NCI-H748 (cell line): ENCODE data around the gene SHISAL1.

Experiments
- DNase-seq: peaks from one replicate; lab custom pipeline; 2025; ENCODE audit not compliant: unreplicated experiment; lab: John Stamatoyannopoulos, UW

Gene SHISAL1

DNA sequence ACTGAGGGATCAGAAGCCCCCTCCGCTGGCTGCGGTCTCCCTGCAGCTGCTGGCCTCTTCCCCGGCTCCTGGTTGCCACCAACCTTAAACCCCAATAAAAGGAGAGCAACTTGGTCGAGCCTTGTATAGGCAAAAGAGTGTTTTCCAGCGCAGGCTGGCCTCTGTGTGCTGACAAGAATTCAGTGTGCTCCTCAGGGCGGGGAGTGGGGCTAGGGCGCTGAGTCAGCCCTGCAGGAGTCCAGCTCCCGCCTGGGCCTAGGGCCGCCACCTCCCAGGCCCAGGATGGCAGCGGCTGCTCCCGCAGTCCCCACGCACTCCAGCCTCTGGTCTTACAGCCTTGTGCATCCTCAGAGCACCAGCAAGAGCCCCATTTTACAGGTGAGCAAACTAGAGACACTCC, at the start of gene SHISAL1:
Gene SHISAL1 (minus strand): TSS at position 186 of the 400 bp plus-strand sequence. CDS start 12,006 bp downstream, outside the sequence.
- DNase-seq: no peak

- no peak for DNase-seq
Observed at GRCh38 chr22:44361391-44362126, 48.8 kb upstream of the SHISAL1 start.

GRCh38 chr22:44360668-44361381, 48.1 kb upstream of the SHISAL1 start:
- no peak for DNase-seq

DNA sequence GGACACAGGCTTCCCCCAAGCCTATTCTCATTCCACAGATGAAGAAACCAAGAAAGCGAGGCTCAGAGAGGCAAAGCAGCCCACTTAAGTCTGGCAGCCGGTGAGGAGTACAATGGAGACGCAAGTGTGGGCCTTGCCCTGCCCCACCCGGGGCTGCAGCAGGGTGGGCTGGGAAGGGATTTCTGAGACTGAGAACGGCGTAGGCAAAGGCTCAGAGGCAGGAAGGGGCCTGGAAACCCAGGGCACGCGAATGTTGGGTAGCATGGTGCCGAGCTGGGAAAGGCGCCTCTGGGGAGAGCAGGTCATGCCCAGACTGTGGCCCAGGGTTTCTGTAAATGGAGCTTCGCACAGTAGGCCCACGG, 47.5 kb upstream of the SHISAL1 start:
- no peak for DNase-seq

GRCh38 chr22:44359496-44360110, 46.9 kb upstream of the SHISAL1 start:
- DNase-seq: no peak

GRCh38 chr22:44358709-44359440, 46.1 kb upstream of the SHISAL1 start:
- DNase-seq: no peak

DNA sequence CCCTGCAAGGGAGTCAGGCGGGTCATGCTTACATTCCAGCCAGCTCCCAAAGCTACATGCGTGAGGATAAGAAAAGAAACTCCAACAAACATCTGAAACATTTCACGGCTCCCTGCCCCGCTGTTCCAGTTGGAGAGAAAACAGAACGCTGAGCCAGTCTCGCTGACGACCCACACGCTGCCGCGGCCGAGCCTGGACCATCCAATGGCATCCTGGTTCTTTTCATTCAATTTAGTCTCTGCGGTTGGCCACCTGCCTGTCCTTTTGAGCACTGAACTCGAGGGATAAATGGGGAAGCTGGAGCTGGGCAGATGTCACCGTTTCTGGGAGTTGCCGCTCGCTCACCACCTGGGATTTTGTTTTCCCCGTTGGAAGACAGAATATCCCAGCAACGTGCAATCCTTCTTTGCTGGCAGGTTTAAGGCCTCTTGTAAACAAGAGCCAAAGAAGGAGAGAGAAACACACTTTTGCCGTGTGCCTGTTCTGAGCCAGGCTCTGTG, 45.3 kb upstream of the SHISAL1 start:
- no peak for DNase-seq

- peak; percentile 28 for DNase-seq
Observed at GRCh38 chr22:44357296-44357965, 44.7 kb upstream of the SHISAL1 start.

DNA sequence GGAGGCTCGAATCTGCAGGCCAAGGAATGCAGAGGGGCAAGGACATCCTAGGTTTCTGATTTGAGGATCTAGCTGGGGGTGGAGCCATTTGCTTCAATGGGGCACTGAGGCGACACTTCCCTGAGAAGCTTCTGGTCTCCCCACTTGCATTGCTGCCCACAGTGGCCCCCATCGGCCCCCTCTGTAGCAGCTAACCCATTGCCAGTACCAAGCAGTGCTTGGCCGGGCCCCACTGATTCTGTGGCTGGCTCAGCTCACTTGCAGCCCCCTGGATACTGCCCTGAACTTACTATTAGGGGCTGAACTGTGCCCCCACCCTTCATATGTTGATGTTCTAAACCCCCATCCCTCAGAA, 42.9 kb upstream of the SHISAL1 start:
- DNase-seq: no peak

GRCh38 chr22:44354288-44354687, 41.5 kb upstream of the SHISAL1 start:
- no peak for DNase-seq

DNA sequence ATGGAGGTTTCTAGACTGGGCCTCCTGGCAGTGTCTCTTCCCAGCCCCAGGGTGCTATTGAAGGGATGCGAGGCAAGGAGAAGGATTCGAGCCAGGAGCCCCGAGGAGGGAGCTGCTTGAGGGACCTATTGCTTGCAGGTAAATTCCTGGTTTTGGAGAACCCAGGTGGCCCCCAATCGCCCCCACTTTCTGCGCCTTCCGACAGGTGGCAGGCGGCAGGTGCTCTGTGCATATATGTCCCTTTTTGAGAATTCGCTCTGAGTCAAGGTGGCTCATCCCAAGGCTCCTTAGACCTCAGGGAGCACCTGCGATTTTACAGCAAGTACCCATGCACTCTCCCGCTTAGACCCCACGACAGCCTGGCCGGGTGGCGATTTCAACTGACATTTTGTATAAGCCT, 40.3 kb upstream of the SHISAL1 start:
- no peak for DNase-seq

- no peak for DNase-seq
Observed at GRCh38 chr22:44352378-44353035, 39.8 kb upstream of the SHISAL1 start.

DNA sequence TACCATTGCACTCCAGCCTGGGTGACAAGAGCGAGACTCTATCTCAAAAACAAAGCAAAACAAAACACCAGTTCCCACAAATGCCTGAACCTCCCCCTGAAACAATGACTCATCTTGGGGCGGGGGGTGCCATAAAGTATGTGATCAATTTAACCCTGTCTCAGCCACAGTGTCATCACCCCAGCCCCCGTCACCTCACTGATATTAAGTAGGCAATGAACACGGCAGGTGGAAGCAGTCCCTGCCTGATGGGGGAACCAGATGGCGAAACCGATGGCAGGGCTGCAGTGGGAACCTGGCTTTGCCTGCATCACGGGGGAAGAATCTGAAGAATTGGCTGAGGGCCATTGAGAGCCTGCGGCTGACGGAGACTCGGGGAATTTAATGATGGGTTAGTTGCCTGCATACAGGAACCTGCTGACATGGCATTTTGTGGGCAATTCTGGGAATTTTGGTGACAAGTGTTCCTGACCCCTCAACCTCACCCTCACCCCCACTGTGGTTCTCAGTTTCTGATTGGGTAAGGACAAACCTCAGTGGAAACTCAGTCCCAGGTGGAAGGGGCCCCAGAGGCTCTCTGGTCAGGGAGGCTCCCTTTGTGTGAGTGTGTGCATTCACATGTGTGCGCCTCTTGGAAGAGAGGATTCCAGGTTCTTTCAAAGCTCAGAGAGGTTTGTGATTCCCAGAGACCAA, 39.1 kb upstream of the SHISAL1 start:
- DNase-seq: peak; percentile 18

DNA sequence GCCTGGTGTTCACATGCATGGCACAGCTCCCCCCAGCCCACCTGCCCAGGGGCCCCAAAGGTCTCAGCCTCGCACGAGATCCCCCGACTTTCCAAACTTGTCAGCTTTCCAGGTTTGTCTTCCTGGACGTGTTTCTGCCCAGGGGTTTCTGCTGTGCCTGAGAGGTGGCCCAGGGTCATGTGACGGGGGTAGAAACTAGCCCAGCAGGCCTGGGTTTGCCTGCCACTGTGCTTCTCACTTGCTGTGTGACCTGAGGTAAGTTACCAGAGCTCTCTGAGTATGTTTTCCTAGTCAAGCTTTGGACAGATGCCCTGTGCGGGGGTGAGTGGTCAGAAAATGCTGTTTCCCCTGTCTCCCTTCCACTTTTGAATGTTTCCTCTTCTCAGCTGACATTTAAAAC, 38.3 kb upstream of the SHISAL1 start:
- DNase-seq: no peak

DNA sequence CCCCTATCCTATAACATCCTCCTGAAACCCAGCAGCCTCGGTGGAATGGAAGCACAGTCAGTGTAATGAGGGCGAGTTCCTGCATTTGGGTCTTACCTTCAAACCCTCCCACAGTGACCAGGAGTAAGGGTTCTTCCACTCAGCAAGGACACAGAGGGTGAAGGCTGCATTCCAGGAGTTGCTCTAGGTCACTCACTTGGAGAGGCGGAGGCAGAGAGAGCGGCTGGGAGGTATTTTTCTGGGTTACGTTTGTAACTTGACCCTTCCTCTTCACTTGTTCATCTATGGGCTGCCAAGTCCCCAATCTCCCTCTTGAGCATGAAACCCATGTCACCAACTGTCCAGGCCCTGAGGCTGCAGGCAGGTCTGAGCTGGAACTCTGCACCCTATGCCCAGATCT, 36.8 kb upstream of the SHISAL1 start:
- DNase-seq: no peak

- DNase-seq: no peak
Observed at GRCh38 chr22:44348971-44349560, 36.3 kb upstream of the SHISAL1 start.

DNA sequence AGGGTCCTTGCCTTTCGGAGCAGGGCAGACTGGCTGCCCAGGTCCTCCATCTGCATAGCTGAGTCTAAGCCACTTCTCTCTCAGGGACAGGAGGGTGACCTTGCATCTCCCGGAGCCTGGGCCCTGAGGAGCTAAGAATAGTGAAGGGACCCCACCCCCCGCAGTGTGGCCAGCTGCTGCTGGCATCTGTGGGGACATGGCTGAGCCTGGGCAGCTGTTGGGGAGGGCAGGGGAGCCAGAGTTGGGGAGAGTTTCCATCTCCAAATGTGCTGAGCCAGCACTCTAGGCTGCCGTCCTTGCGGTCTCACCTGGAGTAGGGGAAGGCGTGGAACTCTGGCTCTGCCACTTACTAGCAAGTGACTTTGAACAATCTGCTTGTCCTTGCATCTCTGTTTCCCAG, 34.8 kb upstream of the SHISAL1 start:
- DNase-seq: no peak

DNA sequence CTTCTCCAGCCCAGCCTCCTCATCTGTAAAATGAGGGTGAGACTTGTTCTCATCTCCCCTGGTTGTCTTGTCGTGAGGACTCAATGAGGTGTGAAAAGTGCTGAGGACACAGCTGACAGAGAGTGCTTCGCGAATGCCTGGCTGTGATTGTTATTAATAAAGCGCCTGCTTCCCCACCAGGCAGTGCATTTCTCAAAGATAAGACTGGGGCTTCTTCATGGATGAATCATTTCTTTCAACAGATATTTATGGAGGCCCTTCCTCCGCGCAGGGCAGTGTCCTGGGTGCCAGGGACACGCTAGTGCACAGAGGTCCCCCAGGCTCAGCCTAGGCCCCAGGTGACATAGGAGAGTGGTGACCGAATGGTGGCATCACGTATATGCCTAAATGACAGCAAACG, 34.3 kb upstream of the SHISAL1 start:
- DNase-seq: no peak

GRCh38 chr22:44345872-44346271, 33.1 kb upstream of the SHISAL1 start:
- no peak for DNase-seq
